Measurements from ENCODE around the gene ASZ1.

Gene ASZ1

GRCh38 chr7:117347480-117347879, 79.8 kb downstream of the ASZ1 start:
- in situ Hi-C loops (cut with HindIII; ENCODE audit: low sequenced_read_pairs): no loop called here

- in situ Hi-C loops (cut with HindIII; ENCODE audit: low sequenced_read_pairs): no loop called here
Observed at GRCh38 chr7:117346161-117346560, 81.1 kb downstream of the ASZ1 start.

GRCh38 chr7:117338020-117338419, 89.3 kb downstream of the ASZ1 start:
- in situ Hi-C loops (cut with HindIII; ENCODE audit: low sequenced_read_pairs): no loop called here

GRCh38 chr7:117333168-117333567, 94.1 kb downstream of the ASZ1 start:
- in situ Hi-C loops (cut with HindIII; ENCODE audit: low sequenced_read_pairs): no loop called here

GRCh38 chr7:117332031-117332430, 95.3 kb downstream of the ASZ1 start:
- in situ Hi-C loops (cut with HindIII; ENCODE audit: low sequenced_read_pairs): no loop called here

- in situ Hi-C loops (cut with HindIII; ENCODE audit: low sequenced_read_pairs): no loop called here
Observed at GRCh38 chr7:117325836-117326235, 101.5 kb downstream of the ASZ1 start.

DNA sequence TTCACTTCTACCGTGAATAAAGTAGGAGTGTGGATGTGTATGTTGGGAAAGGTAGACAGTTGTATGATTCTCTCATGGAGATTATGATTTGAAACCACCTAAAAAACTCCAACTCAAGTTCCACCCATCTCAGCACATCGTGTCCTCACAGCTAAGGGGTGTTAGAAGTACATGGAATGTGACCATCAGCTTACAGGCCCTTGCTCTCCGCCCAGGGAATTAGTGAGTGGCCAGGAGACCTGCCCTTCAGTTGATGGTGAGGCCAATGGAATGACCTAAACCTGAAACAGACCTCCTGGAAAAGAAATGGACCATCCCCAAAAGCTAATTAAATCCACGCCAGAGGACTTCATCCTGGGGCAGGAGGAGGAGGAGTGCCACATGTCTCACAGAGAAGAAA, 102.3 kb downstream of the ASZ1 start:
- in situ Hi-C loops (cut with HindIII; ENCODE audit: low sequenced_read_pairs): loop anchor here (5.0 kb wide), 1 partner anchor 38 kb away; no protein-coding TSS in a partner anchor

GRCh38 chr7:117323851-117324711, 103.2 kb downstream of the ASZ1 start:
- in situ Hi-C loops (cut with HindIII; ENCODE audit: low sequenced_read_pairs): loop anchor here (5.0 kb wide), 1 partner anchor 37 kb away; no protein-coding TSS in a partner anchor

DNA sequence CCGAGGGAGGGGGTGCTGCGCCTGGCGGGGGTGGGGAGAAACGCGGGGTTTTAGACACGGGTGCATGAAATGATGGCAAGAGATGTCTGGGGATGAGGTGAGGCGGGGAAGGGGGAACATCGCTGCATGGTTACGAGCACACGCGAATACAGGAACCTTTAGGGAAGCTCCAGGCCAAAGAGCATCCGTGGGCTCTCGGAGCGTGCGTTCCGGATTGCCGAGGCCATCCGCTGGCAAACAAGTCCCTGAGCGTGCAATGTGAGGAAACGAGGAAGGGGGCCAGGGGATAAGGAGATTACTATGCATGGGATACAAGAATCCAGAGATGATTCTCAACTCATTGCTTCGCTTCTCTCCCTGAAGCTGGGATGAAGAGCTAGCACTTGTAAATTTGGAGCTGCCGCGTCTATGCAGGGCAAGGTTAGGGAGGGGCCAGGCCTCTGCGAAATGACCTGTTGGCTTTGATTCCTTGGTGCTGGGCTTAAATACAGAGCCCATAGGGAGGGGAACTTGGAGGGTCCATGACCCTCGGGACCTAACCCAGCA, 103.9 kb downstream of the ASZ1 start:
- in situ Hi-C loops (cut with HindIII; ENCODE audit: low sequenced_read_pairs): loop anchor here (5.0 kb wide), 1 partner anchor 36 kb away; no protein-coding TSS in a partner anchor

DNA sequence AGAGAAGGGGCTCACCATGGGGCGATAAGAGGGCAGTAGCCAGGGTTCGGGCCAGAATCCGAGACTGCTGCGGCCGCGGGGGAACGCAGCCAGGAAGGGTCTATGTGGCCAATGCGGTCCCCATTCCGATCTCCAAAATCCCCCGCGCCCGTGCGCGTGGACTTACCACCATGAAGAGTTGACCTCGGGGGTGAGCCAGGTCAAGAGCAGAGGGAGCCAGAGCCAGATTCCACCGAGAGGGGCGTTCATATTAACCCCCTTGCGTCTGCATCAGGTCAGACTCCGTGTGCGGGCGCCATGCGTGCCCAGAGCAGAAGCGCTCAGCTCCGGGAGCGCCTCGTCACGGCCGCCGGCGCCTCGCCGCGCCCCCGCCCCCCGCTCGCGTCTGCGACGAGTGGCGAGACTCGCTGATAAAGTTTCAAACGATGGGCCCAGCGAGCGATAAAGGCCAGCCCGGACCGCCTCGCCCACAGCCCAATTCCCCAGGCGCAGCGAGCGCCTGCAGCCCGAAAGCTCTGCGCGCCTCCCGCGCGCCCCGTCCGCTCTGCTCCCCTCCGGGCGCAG, 104.5 kb downstream of the ASZ1 start, which contains the start of gene WNT2:
TSS of gene WNT2 (minus strand) at position 318 of the 564 bp plus-strand sequence. CDS start at position 249, 69 bp downstream.
- in situ Hi-C loops (cut with HindIII; ENCODE audit: low sequenced_read_pairs): loop anchor here (5.0 kb wide), 1 partner anchor 36 kb away; no protein-coding TSS in a partner anchor

DNA sequence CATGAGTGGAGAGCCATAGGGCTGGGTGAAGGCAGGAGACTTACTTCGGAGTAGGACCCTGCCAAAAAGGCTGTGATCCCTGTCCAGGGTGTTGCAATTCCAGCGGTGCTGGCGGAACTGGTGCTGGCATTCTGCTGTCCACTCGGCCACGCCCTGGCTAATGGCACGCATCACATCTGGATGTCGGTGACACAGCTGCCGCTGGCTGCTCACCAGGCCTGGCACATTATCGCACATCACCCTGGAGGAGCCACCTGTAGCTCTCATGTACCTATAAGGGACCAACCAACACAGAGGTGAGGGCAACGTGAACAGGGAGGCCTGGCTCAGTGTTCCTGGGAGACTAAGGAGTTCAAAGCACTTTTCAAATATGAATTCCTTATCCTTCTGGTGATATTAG, 106.8 kb downstream of the ASZ1 start:
- in situ Hi-C loops (cut with HindIII; ENCODE audit: low sequenced_read_pairs): loop anchor here (5.0 kb wide), 1 partner anchor 33 kb away; no protein-coding TSS in a partner anchor

GRCh38 chr7:117319181-117319580, 108.1 kb downstream of the ASZ1 start:
- in situ Hi-C loops (cut with HindIII; ENCODE audit: low sequenced_read_pairs): no loop called here

GRCh38 chr7:117313582-117313981, 113.7 kb downstream of the ASZ1 start:
- in situ Hi-C loops (cut with HindIII; ENCODE audit: low sequenced_read_pairs): no loop called here
